ENCODE measurements around the gene KCNK15. TPM values are rescaled to one million over a fixed set of nuclear protein-coding genes. Genes with fewer than 3 reads are reported as not detected.
"Not testable (repeated sequence)": the region's sequence is repeated elsewhere in the genome, so short reads cannot be mapped to it uniquely, and the experiment has no call there.

The KCNK15 gene
- not detected for polyA plus RNA-seq (ENCODE audit: insufficient read depth in 1 of 5, insufficient read length in 5 of 5, low replicate concordance in 1 of 5)
- long read RNA-seq, donor 1: 0 reads
- long read RNA-seq, donor 2: 0 reads
- long read RNA-seq, donor 3, partial matches to known transcripts: 0 of 1 reads
- long read RNA-seq, donor 3, other reads (novel, unspliced or antisense): 0 of 1 reads
- long read RNA-seq, donor 4: 0 reads
- long read RNA-seq, donor 5: 0 reads
- long read RNA-seq, donor 6: 0 reads
- long read RNA-seq, donor 7: 0 reads
- long read RNA-seq, donor 8: 0 reads

- DNase-seq: no peak
Measured at GRCh38 chr20:44745598-44746366, at the start of gene KCNK15. TSS of gene KCNK15 (plus strand) at chr20:44745865. CDS start at chr20:44745911, 46 bp downstream.

DNA sequence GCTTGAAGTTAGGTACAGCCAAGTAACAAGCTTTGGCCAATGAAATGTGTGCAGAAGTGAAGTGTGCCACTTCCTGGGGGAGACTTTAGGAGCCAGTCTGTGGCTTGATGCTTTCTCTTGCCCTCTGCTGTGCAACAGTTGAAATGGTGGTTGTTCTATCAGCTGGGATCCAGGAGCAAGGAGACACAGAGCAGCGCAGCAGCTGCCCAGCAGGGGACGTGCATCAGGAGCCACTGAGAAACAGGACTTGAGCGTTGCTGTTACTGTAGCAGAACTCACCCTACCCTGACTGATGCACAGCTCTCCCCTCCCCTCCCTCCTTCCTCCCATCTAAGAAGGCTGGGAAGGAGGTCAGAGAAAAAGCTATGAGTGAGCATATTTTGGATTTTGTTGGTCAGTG lies 49.4 kb upstream of the KCNK15 start:
- DNase-seq: no peak

DNA sequence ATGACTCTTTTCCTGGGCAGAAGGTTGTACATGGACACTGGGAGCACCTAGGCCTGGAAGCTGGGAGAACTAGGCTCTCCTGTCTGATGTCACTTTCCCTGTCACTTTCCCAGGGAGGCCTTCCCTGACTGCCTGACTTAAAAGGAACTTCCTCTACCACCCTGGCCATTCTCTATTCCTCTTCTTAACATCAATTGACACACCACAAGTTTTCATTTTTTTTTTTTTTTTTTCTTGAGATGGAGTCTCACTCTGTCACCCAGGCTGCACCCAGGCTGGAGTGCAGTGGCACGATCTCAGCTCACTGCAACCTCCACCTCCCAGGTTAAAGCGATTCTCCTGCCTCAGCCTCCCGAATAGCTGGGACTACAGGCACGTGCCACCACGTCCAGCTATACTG lies 48.6 kb upstream of the KCNK15 start:
- DNase-seq: not testable (repeated sequence)

GRCh38 chr20:44698351-44698750 lies 47.3 kb upstream of the KCNK15 start:
- no peak for DNase-seq

DNA sequence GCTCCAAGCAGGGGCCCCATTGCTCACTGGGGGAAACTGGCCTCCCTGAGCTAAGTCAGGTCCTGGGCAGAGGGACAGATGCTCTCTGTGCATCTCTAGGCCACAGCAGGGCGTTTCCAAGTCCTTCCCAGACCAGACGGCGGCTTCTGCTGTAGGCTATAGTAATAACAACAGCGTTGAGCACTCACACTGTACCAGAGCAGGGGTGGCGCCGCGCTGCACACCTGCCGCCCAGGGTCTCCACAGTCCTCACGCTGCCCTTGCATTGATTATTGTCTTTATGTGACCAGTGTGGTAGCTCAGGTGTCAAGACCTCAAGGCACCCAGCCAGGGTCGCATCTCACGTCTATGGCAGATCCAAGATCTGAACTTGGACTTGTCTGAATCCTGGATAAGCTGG lies 45.4 kb upstream of the KCNK15 start:
- no peak for DNase-seq

DNA sequence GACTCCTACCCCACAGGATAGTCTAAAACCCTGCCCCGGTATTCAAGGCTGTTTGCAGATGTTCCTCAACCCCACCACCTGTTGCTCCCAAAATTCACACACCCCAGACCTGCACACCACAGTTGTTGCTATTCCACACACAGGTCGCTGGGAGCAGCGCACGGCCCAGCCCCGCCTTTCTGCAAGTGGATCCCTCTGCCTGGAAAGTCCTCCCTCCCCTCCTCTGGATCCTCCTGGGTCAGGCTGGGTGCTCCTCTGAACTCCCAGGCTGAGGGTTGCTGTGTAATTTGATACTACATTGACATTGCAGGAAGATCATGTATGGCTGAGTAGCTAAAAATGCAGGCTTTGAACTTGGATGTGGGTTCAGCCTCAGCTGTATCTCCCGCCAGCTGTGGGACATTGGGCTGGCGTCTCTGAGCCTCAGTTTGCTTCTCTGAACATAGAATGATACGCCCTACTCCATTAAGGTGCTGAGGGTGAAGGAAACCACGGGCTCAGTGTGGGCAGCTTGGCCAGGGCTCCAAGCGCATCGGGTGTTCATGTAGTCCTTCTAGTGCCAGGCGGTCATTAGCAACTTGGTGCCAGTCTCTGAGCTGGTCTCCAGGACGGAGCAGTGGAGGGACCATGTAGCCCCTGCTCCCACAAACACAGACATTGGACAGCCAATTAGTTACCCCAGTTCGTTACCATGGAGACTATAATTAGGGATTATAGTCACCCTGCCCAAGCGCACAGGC lies 44.4 kb upstream of the KCNK15 start:
- DNase-seq: no peak

GRCh38 chr20:44701858-44702256 lies 43.8 kb upstream of the KCNK15 start:
- DNase-seq: no peak

DNA sequence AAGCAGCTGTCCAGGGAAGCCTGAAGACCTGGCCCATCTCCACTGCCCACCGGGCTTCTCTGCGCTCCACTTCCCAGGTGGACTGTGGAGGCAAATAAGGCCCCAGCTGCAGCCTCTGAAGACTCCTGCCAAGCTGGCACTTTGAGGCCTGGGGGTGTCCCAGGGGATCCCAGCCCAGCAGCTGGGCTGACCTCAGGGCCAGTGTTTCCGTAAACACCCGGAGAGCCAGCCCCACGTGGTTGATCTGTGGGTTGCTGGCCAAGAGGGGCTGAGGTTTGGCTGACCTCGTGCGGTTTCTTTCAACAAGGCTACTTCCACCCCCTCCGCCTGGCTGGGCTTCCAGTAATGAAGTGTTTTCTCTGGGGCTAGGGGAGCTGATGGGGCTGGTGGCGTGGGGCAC lies 42.9 kb upstream of the KCNK15 start:
- DNase-seq: peak; percentile 90

DNA sequence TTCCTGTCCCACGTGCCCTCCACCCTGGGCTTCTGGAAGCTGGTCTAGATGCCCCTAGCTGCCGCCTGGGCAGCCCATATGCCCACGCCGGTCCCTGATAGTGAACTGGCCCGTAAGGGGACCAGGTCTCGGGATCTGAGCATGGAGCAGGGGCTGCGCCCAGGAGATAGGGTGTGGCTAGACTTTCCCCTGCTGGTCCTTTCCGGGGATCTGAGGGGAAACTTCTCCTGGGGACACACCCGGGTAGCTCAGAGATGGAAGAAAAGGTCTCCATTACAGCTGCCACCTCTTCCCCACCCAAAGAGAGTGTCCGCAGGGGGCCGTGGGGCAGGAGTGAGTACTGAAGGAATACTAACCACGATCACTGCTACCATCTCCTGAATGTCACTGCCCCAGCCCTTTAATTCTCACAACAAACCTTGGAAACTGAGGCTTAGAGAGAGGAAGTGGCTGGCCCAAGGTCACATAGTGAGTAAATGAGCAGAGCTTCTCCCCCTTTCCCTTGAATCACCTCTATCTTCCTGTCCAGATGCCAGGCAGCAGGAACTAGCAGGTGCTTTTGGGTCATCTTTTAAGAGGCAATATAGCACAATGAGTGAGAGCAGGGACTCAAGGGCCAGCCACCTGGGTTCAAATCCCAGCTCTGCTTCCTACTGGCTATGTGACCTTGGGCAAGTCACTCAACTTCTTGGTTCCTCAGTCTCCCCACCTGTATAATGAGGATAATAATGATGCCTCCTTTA lies 42.3 kb upstream of the KCNK15 start:
- no peak for DNase-seq

DNA sequence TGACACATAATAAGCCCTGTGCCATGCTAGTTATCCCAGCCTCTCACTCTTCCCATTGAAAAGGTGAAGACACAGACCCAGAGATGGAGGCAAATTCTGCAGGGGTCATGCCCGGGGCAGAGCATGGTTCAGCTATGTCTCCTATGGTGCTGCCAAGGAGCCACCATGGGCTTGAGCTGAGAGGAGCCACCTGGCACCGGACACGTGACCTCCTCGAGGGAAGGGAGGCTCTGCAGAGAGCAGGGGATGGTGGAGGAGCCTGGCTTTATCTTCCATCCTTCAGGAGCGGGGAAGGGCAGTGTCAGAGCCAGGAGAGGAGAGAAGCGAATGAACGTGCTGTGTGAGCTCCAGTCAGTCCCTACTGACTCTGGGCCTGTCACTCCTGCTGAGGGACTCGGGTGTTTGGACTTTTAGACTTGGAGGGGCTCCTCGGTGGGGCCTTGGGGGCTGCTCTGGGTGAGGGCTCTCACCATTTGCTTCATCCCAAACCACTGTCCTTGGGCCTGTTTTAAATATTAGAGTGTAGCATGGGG lies 41.6 kb upstream of the KCNK15 start:
- DNase-seq: no peak

DNA sequence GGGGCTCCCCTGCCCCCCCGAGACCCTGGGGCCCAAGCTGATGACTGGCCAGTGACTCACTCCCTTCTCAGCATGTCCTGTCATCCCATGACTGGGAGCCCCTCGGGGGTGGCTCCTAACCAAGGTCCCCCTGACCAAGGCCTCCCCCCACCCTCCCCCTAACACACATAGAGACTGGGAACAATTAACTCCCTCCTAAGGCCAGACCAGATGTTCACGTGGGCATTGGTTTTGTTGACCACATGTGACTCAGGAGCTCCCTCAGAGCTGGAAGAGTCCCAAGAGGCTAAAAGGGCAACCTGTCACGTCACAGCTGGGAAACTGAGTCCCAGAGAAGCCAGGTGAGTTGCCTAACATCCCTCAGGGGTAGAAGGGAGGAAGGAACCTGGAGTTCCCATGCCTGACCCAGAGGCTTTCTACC lies 41.1 kb upstream of the KCNK15 start:
- DNase-seq: no peak

DNA sequence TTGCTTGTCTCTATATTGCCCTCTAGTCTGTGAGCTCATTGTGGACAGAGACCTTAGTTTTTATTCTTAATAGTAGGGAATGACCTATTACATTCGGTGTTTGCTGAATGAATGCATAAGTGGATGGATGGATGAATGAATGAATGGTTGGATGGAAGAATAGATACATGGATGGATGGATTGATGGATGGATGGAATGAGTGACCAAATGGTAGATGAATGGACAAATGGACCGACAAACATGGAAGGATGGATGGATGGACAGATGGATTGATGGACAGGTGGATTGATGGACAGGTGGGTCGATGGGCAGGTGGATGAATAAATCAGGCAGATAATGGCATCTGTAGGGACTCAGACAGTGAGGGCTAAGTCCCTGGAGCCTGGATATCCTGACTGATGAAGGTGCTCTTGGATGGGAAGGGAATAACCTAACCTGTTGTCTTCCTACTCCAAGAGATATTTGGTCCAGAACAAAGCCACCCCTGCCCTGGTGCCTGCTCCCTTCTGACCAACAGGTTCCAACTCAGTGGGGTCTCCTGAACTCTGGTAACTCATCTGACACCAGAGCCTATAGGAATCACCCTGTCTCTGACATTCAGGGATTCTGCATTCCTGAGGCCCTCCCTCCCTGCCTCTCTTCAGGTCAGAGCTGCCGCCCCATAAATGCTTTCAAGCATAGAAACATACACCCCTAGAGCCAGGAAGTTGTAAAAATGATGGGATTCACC lies 40.1 kb upstream of the KCNK15 start:
- no peak for DNase-seq

GRCh38 chr20:44706301-44707017 lies 39.2 kb upstream of the KCNK15 start:
- no peak for DNase-seq

DNA sequence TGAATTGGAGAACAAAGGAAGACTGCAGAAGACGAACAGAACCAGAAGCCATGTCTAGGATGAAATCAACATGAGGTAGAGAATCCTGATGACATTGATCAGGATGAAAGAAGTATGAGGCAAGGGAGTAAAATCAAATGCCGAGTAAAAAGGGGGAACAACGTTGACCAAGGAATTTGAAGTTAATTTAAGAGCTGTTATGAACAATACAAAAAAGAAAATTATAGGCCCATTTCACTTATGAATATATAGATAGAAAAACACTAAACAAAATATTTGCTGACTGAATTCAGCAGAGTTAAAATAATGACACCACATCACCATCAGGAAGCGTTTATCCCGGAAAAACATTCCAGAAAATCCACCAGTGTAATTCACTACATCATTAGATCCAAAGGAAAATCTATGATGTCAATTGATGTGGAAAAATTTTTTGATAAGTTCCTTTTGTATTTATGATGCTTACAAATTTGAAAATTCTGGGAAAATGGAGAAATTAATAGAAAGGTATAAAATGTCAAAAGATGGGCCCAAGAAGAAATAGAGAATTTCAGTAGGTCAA lies 38.6 kb upstream of the KCNK15 start:
- no peak for DNase-seq

GRCh38 chr20:44709380-44709779 lies 36.3 kb upstream of the KCNK15 start:
- no peak for DNase-seq

DNA sequence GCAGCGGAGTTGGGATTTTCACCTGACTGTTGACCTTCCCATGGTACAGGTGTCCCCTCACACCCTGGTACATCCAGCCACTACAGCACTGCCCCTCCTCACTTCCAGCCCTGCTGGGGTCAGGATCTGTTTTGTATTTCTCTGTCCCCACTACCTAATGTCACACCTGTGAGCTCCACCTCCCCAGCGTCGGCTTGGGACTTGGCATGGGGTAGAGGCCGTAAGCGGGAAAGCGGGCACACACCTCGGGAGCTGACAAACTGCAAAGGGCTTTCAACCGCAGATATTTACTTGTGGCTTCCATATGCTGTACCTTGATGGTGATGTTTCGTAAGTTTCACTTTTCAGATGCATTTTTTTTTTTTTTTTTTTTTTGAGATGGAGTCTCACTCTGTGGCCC lies 35.9 kb upstream of the KCNK15 start:
- no peak for DNase-seq

GRCh38 chr20:44711237-44711636 lies 34.4 kb upstream of the KCNK15 start:
- DNase-seq: peak; percentile 45 to 49

DNA sequence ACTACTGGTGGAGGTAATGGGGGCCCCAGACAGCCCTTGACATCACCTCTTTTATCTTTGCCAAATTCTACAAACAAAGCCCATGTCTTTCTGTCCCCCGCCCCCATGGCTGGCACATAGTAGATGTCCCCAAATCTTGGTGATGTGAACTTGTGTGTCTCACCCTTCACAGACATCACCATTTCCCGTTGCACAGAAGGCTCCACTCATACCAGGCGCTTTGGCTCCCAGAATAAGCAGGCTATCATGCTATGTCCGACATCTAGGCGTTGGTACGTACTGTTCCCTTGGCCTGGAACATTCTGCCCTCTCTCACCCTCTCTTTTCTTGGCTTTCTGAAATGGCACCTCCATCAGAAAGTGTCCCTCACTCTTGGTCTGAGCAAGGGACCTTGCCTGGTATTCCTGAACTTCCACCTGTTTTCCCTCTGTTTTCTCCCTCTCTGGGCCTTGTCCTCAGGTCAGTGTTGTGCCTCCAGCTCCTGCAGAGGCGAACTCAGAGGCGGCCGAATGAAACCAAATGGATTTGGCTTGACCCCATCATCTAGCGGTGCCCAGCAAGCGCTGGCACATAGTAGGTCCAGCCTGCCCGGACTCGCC lies 31.5 kb upstream of the KCNK15 start:
- DNase-seq: no peak

DNA sequence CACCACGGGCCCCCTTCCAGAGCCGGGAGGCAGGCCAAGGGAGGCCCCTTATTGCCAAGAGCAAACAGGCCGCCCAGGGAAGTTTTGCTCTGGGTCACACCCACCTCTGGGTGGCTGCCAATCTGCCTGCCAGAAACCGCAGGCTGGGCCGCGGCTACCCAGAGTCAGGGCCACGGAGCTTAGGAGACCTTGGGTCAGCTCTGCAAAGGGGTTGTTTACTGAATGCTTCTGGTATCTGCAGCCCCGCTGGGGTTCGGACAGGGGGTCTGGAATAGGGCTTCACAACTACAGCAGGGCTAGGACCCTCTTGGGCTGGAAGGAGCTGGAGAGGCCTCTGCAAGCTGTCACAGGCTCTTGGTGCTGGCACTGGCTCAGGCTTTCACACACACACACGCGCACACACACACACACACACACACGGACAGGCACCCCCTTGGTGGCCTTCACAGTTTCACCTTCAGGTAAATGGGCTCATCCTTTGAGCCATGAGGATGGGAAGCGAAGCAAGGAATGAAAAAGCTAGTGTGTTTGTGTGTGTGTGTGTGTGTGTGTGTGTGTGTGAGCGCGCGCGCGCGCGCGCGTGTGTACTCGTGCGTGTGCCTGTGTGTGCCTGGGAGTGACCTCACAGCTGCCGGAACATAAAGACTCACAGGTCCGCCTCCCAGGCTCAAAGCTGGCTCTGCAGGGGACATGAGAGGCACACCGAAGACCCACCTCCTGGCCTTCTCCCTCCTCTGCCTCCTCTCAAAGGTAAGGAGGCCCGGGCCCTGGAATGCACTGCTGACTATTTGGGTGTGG lies 30.8 kb upstream of the KCNK15 start, which contains the start of gene CCN5:
Gene CCN5, plus strand, starts transcription at position 669 of the 798 bp plus-strand sequence. Its CDS starts 22 bp downstream, at position 691.
- peak; percentile 76 to 80 for DNase-seq
